ENCODE results near the gene MAGI1.

MAGI1 gene

DNA sequence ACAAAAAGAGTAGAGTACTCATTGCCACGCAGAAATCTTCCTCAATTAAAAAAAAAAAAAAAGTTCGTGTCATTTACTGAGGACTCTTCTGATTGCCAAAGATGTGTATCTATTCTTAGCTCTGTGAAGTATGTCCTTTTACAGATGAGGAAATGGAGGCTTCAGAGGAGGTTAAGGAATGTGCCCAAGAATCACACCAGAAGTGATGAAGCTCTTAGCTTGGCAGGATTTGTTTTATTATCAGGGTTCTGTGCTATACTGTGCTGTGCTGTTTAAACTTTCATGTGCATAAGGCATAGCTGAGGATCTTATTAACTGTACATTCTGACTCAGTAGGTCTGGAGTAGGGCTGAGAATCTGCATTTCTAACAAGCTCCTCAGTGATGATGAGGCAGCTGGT lies 685.8 kb downstream of the MAGI1 start:
- no peak overlapping the region for H3K4me3 ChIP-seq (ENCODE audit: low read depth, low read length)

DNA sequence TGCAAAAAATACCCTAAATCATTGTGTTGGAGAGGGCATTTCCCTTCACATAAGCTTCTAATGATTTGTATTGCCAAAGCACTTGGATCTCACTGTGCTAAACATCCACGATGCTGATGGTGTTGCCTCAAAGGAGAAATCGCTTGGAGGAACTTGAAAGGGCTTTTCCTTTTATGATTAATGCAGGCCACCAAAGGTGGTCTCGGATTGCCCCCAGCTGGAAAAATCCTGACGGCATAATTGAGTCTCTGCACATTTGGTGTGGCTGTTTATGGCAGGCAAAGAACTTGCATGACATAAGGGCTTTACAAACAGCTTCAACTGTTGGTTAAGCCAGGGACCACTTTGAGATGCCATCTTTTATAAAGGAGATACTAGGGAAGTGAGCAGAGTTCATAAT lies 687.0 kb downstream of the MAGI1 start:
- no peak overlapping the region for H3K4me3 ChIP-seq (ENCODE audit: low read depth, low read length)

DNA sequence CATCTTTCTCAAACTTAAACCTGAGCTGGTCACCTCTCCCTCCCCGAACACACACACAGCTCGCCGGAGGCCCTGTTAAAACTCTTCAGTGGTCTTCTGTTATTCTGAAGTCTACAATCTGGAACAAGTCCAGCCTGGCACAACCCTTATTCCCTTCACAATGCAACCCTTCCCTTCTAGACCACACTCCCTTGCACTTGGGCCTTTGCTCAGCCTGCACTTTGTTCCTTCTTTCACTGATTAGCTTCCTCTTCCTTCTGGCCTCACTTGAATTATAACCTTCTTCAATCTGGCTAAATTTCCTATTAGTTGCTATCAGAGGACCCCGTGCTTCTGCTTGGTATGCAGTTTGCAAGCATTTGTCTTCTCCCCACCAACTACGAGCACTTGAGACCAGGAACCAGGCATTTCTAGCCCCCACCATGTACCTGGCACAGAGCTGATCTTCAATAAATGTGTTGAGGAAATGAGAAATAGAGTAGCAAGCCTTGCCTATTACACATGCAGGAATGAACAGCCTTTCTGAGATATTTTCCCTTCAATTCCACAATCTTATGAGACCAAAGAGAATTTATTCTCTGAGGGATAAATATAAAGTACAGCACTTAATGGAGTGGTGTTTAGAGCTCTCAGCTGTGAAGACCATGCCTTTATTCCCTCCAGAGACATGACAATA lies 687.8 kb downstream of the MAGI1 start:
- H3K4me3 ChIP-seq (ENCODE audit: low read depth, low read length) = no peak overlapping the region

DNA sequence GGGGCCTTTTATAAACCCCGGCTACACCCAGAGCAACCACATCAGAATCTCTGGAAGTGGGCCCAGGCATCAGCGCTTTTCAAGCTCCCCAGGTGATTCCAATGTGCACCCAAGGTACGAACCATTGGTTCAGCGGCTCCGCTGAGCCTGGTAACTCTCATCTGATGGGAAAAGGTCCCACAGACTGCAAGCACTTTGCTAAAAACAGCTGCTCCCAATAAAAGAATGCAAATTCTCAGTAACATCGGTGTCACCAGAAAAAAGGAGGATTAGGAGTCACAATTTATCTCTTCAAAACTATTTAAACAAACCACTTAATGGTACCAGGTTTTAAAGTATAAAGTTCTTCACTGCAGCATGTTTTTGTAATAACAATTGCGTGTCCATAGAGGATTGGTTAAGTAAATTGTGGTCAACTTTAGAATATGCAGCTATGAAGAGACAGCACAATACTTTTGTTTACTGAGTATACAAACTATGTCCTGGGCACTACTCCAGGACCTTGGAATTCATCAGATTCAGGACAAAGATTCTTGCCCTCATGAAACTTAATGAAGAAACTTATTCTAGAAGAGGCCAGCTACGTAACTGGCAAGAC lies 690.2 kb downstream of the MAGI1 start:
- no peak overlapping the region for H3K4me3 ChIP-seq (ENCODE audit: low read depth, low read length)

DNA sequence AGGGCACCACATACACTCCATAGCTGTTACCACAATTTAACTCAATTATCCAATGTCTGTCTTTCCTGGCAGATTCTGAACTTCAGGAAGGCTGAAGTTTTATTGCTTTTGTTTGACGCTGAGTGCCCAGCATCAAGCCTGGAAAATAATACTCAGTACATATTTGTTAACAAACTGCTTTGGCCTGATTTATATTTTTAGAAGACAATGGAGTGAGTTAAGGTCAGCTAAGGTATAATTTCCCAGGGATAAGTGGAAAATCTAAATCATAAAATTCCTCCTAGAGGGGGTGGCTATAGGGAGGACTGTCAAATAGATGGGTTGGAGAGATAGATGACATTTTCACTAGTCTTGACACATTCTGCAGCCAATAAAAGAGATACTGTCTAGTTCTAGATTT lies 691.6 kb downstream of the MAGI1 start:
- no peak overlapping the region for H3K4me3 ChIP-seq (ENCODE audit: low read depth, low read length)

DNA sequence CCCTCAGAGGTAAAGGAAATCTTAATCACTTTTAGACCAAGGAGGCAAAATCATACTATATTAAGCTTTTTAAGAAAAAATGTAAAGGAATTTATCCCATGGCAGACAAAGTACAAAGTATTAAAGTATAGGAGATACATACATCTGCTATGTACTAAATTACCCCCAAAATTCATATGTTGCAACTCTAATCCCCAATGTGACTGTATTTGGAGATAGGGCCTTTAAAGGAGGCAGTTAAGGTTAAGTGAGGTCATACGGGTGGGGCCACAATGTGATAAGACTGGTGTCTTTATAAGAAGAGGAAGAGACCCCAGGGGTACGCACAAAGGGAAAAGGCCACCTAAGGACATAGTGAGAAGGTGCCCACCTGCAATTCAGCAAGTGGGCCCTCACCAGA lies 693.9 kb downstream of the MAGI1 start:
- no peak overlapping the region for H3K4me3 ChIP-seq (ENCODE audit: low read depth, low read length)

DNA sequence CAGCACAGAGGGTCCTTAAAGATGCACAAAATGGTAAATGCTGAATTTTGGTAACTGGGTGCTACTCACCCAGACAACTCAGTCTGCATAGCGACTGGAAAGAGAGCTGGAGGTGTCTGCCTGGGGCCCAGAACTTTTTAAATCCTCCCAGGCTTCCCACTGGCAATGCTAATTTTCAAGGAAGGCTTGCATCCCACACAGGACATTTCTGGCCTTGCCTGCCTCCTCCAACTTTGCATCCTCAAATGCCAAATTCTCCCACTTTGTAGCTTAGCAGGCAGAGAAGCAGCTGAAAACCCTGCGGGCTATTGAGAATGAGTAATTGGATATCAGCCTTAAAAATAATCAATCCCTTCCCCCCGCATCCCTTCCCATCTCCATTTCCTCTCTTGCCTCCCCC lies 694.3 kb downstream of the MAGI1 start:
- no peak overlapping the region for H3K4me3 ChIP-seq (ENCODE audit: low read depth, low read length)

DNA sequence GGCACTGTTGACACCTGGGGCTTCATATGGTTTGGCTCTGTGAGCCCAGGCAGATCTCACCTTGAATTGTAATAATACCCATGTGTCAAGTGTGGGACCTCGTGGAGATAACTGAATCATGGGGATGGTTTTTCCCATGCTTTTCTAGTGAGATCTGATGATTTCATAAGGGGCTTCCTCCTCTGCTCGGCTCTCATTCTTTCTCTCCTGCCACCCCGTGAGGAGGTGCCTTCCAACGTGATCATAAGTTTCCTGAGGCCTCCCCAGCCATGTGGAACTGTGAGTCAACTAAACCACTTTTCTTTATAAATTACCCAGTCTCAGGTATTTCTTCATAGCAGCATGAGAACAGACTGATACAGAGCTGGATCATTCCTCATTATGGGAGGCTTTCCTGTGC lies 695.0 kb downstream of the MAGI1 start:
- no peak overlapping the region for H3K4me3 ChIP-seq (ENCODE audit: low read depth, low read length)

DNA sequence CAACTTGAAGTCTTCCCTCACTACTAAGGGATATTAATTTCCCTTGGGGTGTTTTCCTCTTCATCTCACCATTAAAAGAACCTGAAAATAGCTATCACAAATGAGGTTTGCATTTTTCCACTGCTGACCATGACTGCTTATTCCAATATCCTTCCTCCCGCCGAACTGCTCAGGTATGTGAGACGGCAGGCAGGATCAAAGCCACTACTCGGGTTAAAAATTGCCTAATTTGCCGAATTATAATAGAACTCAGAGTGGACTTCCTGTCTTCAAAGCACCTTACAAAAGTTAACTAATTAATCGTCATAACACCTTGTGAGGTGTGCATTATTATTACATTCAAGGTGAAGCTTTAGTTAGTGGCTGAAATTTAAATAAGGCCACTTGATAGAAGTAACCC lies 695.7 kb downstream of the MAGI1 start:
- no peak overlapping the region for H3K4me3 ChIP-seq (ENCODE audit: low read depth, low read length)

DNA sequence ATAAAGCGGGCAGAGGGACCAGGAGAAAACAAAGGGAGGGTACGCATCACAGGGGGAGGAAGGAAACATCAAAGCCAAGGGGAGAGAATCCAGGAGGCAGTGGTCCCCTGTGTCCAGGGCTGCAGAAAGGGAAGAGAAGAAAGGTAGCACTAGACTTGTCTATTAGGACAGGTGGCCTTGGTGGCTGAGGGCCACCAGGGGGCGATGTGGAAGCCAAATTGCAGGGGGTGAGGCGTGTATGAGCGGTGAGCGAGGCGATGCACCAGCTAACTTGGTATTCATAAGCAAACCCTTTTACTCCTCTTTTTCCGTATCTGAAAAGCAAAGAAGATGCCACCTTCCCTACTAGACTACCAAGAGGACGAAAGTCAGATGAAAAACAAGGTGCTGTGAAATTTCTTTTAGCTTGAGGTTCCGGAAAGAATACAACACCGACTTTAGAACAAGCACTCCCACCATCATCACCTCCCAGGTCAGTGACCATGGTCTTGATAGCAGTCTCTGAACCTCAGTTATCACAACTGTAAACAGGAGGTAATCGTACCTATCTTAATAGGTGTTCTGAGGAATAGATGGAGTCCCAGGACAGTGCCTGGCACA lies 696.5 kb downstream of the MAGI1 start:
- no peak overlapping the region for H3K4me3 ChIP-seq (ENCODE audit: low read depth, low read length)

DNA sequence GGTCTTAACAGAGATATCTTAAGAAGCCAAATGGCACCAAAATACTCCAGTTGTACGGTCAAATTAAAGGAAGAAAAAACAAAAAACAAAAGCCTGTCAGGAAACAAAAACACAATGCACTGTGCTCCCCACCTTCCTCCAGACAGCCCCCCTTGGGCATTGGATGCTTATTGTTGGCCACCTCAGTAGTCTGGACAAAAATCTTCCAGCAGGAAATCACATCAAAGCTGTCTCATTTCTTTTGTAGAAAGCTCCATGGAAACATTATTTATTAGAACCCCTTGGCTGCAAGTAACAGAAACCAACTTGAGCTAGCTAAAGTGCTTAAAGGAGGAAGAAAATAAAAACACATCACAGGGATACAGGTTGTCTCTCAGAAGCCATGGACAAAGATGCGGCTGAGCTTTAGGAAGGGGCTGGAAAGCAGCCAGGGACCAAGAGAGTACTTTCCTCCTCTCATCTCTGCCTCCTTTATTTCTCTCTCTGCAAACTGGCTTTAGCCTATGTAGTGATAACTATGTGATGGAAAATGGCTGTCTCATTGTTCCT lies 699.5 kb downstream of the MAGI1 start:
- no peak overlapping the region for H3K4me3 ChIP-seq (ENCODE audit: low read depth, low read length)

DNA sequence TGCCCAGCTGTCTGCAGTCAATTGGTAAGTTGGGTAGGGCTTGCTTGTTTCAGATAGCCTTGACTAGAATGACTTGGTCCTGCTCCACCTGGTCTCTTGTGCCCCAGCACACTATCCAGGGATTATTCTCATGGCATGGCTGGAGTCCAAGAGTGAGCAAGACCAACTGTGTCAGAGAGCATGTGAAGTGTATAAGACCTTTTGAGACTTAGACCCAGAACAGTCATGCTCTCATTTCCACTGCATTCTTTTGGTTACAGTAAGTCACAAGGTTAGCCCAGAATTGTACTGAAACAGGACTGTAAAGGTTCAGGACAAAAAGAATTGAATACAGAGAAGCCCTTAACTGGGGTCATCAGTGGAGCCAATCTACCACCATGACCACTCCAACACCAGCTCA lies 700.1 kb downstream of the MAGI1 start:
- no peak overlapping the region for H3K4me3 ChIP-seq (ENCODE audit: low read depth, low read length)

DNA sequence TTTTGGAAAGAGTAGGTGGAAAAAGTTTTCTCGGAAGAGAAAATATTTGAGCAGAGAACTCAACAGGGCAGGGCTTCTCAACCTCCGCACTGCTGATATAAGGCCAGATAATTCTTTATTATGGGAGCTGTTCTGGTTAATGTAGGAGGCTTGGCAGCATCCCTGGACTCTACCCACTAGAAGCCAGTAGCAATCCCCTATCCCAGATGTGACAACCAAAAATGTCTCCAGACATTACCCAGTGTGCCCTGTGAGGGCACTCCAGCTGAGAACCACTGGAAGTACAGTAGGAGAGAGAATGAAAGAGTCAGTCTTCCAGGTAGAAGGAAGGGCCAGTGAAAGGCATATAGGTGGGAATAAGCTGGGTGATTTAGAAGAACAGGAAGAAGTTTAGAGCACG lies 703.1 kb downstream of the MAGI1 start:
- no peak overlapping the region for H3K4me3 ChIP-seq (ENCODE audit: low read depth, low read length)

DNA sequence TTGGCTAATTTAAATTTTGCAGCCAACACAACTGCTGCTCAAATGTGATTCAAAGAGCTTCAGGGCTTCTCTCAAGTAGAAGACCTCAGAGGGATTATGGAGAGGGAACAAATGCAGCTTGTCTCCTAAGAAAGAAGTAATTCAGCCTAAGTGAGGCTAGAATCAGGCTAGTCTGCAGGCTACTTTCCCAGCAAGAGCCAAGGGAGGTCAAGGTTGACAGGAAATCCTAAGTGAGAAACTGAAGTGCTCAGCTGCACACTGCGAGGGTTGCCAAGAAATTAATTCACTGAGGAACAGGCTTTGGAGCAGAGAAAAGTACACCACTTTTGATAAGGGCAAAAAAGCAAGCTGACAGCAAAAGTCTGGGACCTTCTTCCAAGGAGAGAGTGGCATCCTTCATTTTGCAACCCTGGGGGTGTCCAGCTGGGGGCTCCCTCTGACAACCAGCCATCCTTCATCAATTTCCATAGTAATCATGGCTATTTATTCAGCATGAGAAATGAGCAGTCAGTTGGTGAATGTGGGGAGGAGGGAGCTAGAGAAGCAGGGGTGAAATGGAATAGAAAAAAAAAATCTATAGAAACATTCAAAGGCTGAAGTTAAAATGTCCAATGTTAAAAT lies 704.6 kb downstream of the MAGI1 start:
- no peak overlapping the region for H3K4me3 ChIP-seq (ENCODE audit: low read depth, low read length)

DNA sequence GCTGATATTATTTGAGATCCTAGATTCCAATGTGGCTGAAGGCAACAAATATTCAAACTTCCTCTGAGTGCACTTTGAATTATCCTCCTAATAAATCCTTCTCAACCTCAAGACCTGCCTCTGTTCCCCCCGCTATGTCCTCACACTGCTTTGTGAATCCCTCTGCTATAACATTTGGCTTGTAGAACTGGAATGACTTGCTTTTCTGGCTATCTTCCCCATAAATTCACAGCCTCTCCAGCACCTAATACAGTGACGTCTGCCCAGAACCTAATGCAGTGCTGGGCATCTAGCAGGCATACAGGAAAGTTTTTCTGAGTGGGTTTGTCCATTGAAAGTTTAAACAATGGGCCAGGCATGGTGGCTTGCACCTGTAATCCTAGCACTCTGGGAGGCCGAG lies 707.0 kb downstream of the MAGI1 start:
- no peak overlapping the region for H3K4me3 ChIP-seq (ENCODE audit: low read depth, low read length)

DNA sequence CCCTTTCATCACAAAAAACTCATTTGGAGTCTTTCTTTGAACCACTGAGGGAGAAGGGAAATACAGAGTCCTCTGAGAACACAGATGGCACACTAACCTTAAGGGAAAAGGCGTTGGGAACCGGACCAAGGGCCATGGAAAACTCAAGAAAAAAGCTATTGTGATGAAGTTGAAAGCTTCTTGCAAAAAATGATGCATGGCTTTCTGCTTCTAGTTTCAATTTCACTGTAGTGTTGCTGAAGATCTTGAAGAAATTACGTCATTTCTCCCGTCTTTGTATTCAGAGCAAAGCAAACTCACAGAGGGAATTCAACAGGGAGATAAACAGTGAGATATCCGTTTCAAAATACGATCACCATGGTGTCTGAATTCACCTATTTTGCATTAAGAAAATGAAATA lies 708.6 kb downstream of the MAGI1 start:
- H3K4me3 ChIP-seq (ENCODE audit: low read depth, low read length) = no peak overlapping the region

DNA sequence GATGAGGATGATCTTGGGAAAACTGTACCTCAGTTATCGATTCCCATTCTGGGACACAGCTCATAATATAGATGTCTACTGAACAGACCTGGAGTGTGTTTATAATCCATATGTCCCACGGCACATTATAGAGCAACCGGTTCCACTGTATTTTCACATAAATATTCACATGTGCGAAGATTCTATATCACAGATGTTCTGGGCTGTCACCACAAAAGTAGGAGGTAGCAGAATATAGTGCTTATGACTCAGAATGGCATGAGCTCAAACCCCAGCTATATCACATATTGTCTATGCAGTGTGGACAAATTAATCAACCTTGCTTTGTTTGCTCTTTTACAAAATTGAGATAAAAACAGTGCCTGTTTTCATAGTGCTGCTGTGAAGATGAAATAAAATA lies 710.6 kb downstream of the MAGI1 start:
- no peak overlapping the region for H3K4me3 ChIP-seq (ENCODE audit: low read depth, low read length)

DNA sequence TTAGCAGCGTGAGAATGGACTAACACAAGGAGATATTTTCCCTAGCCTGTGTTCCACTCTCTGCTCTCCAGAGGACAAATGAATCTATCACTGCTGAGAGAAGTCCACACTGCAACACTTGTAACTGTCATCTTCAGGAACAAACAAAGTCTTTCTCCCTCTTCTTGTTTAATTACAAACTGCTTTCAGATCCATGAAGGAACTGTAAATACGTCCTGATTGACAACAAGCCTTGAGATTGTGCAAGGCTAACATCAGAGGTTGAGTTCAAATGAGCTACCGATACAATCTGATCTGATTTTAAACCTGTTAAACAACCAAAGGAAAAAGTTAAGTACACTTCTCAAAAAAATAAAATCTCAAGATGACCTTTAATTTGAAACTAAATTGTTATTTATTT lies 712.1 kb downstream of the MAGI1 start:
- H3K4me3 ChIP-seq (ENCODE audit: low read depth, low read length) = no peak overlapping the region

DNA sequence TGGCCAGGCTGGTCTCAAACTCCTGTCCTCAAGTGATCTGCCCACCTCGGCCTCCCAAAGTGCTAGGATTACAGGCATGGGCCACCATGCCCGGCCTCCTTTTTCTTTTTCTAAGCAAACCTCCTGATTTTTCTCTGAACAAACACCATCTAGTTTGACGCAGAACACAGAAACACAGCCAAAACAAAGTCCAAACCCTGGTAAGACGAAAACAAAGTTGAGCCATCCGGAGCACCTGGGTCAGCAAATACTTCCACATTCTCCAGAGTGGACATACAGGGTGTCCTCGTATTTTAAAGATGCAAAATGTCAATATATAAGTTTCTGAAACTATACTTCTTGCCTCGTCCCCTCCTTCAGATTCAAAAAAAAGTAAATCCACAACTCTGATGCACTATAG lies 715.8 kb downstream of the MAGI1 start:
- H3K4me3 ChIP-seq (ENCODE audit: low read depth, low read length) = no peak overlapping the region

DNA sequence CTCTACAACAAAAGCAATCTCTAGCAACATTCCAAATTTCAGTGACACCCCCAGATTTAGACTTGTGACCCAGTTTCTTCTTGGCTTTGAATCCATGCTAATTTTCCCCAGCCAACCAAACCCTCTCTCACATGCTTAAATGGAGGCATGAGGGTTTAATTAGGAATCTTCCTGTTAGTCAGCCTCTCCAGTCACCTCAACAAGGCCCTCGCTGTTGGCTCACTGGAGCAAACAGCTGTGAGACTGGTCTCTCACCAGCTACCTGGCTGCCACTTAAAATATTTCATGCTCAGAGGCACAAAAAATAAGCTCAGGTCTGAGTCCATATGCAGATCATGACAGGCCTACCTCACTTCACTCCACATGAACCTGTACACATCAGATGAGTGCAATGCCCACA lies 720.5 kb downstream of the MAGI1 start:
- no peak overlapping the region for H3K4me3 ChIP-seq (ENCODE audit: low read depth, low read length)

DNA sequence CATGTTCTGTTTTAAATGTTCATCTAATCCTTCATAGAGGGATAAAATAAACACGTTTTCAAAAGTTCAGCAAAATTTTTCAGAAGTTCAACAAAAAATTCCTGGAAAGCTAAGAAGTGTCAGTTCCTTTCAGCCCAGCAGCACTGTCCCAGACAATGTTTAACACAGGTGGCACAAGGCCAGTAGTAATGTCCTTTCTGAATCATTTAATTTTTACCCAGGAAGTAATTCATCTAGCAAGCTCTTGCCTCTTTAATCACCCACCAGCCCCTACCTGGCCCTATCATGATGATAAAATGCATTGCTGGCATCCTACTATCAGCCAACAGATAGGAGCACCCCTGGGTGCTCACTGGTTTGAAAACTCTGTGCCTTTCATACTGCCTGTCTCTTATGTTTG lies 723.8 kb downstream of the MAGI1 start:
- H3K4me3 ChIP-seq (ENCODE audit: low read depth, low read length) = no peak overlapping the region

DNA sequence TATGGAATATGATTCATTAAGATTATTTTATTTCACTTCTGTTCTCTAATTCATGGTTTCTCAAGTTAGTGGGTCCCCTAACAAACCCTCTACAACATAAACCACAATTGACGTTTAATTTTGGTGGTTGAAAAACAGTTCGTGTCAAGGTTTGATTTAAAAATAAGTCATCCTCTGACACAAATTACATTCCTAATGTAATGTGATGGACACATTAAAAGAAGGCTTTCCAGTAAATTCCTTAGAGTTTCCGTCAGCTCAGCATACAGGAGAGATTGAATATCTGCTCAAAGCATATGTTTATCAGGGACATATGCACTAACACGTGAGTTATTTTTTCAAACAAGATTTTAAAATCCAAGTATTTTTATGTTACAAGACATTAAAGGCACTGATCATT lies 724.4 kb downstream of the MAGI1 start:
- no peak overlapping the region for H3K4me3 ChIP-seq (ENCODE audit: low read depth, low read length)

All from iPS-11a (cell line).